ENCODE data around the gene MLLT3.

MLLT3 gene

GRCh38 chr9:20378851-20379250, 243.4 kb downstream of the MLLT3 start:
- TF ChIP-seq CTCF (IDR thresholded peaks at IDR 0.05; ENCODE audit: insufficient read depth, low read length, missing control alignments): no peak
- ChIA-PET POLR2A (no interaction called here), CTCF (no interaction called here)

GRCh38 chr9:20377790-20378189, 244.5 kb downstream of the MLLT3 start:
- ChIA-PET POLR2A (no interaction called here), CTCF (no interaction called here)
- no peak for TF ChIP-seq CTCF (IDR thresholded peaks at IDR 0.05; ENCODE audit: insufficient read depth, low read length, missing control alignments)
- no peak for DNase-seq (ENCODE audit: low read depth, low spot score)
- no peak overlapping the region for H3K4me3 ChIP-seq (ENCODE audit: low read depth, low read length)

More at GRCh38 chr9:20378851-20379250, 243.4 kb downstream of the MLLT3 start:
- no peak overlapping the region for H3K4me3 ChIP-seq (ENCODE audit: low read depth, low read length)
- no peak for DNase-seq (ENCODE audit: low read depth, low spot score)

GRCh38 chr9:20376731-20377375, 245.4 kb downstream of the MLLT3 start:
- ChIA-PET POLR2A (no interaction called here), CTCF (no interaction called here)
- no peak for TF ChIP-seq CTCF (IDR thresholded peaks at IDR 0.05; ENCODE audit: insufficient read depth, low read length, missing control alignments)
- DNase-seq (ENCODE audit: low read depth, low spot score): no peak
- no peak overlapping the region for H3K4me3 ChIP-seq (ENCODE audit: low read depth, low read length)

GRCh38 chr9:20376042-20376441, 246.3 kb downstream of the MLLT3 start:
- POLR2A ChIA-PET: interaction anchor here (0.6 kb wide), 1 partner anchor 81 kb away, joined by 3 read pairs; no protein-coding TSS in a partner anchor
- no peak for TF ChIP-seq CTCF (IDR thresholded peaks at IDR 0.05; ENCODE audit: insufficient read depth, low read length, missing control alignments)
- no peak for DNase-seq (ENCODE audit: low read depth, low spot score)
- CTCF ChIA-PET: interaction anchor here (1.1 kb wide), 1 partner anchor 569 kb away, joined by 3 read pairs; no protein-coding TSS in a partner anchor
- no peak overlapping the region for H3K4me3 ChIP-seq (ENCODE audit: low read depth, low read length)

GRCh38 chr9:20373263-20373662, 249.0 kb downstream of the MLLT3 start:
- no peak for TF ChIP-seq CTCF (IDR thresholded peaks at IDR 0.05; ENCODE audit: insufficient read depth, low read length, missing control alignments)
- no peak overlapping the region for H3K4me3 ChIP-seq (ENCODE audit: low read depth, low read length)
- DNase-seq (ENCODE audit: low read depth, low spot score): no peak
- ChIA-PET CTCF (no interaction called here), POLR2A (no interaction called here)

- ChIA-PET CTCF (interaction anchor here (1.6 kb wide), 1 partner anchor 14 kb away, joined by 3 read pairs; no protein-coding TSS in a partner anchor), POLR2A (no interaction called here)
- no peak for TF ChIP-seq CTCF (IDR thresholded peaks at IDR 0.05; ENCODE audit: insufficient read depth, low read length, missing control alignments)
- H3K4me3 ChIP-seq (ENCODE audit: low read depth, low read length): no peak overlapping the region
- no peak for DNase-seq (ENCODE audit: low read depth, low spot score)
Measured at GRCh38 chr9:20369391-20369790, 252.9 kb downstream of the MLLT3 start.

Measured in AG04449 (cell line).